HepG2 (cell line): Measurements from ENCODE around the gene RUSF1. TPM values are rescaled to one million over a fixed set of nuclear protein-coding genes. Genes with fewer than 3 reads are reported as not detected.

ENCODE experiments used
- ERF ChIP-seq: IDR thresholded peaks from 2 replicates; pipeline ENCODE4 v1.6.1; 2018; ENCODE audit warnings: missing biosample characterization, missing genetic modification reagents
- SPEN ChIP-seq: sonication (generic); formaldehyde crosslinking; IDR thresholded peaks from 2 replicates; pipeline ENCODE4 v1.5.1; 2020; ENCODE audit warnings: low read depth, mild to moderate bottlenecking, missing genetic modification reagents
- ZNF768 ChIP-seq: sonication (generic); formaldehyde crosslinking; IDR thresholded peaks from 2 replicates; pipeline ENCODE4 v1.4.0; 2020; ENCODE audit warnings: missing genetic modification reagents
- polyA plus RNA-seq, 8 experiments: library from polyadenylated mRNA; depleted of rRNA in 3 of 8; stranded (reverse) in 7 of 8; unstranded in 1 of 8; fragments of >200 nt; fragmentation: Illumina TruSeq in 4 of 8; extraction: Trizol in 4 of 8; gene quantifications; 2 replicates each; pipeline versions ENCODE4 v1.2.1 to v1.2.3, GENCODE V29; 2011 to 2016; ENCODE audit warnings: low read depth in 4 of 8, missing spikeins in 1 of 8, mixed read lengths in 1 of 8; ENCODE audit not compliant: insufficient read depth in 1 of 8
- total RNA-seq, 5 experiments: library from RNA; depleted of rRNA; stranded (reverse); fragments of >200 nt; fragmentation: Illumina TruSeq; extraction: Trizol; gene quantifications; 2 replicates each; pipeline ENCODE4 v1.2.3, GENCODE V29; 2016; ENCODE audit warnings: low read depth in 1 of 5
- TF ChIP-seq, protein P1 (sequence below): sonication (generic); formaldehyde crosslinking; IDR thresholded peaks from 2 replicates; pipeline ENCODE4 v1.5.1; 2020; ENCODE audit warnings: missing genetic modification reagents, mild to moderate bottlenecking, borderline replicate concordance
- TF ChIP-seq, protein P2 (sequence below): sonication (generic); formaldehyde crosslinking; IDR thresholded peaks from one replicate; pipeline ENCODE4 v1.5.1; 2020; ENCODE audit warnings: mild to moderate bottlenecking, missing genetic modification reagents; ENCODE audit errors: not compliant biosample characterization

RUSF1 gene
- total and polyA plus RNA-seq, 2 of the 13 experiments (the other 11 are each of a cell fraction or from before 2014, with no cell fraction given), result 40.8 to 50.2 TPM

- TF ChIP-seq, protein P1, sequence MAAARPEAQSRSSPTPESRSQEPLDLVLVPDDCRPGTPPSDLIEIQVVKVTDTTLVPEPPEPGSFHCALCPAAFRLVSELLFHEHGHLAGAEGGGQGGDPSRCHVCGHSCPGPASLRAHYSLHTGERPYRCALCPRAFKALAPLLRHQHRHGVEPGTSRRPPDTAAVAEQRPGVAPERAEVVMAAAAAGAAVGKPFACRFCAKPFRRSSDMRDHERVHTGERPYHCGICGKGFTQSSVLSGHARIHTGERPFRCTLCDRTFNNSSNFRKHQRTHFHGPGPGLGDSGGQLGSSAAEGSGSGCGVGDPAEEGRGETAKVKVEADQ (CRISPR knock-in tag), result peak; percentile 32; the same call in 1 of the 2 replicates
- no peak for TF ChIP-seq ERF (CRISPR knock-in tag)
- TF ChIP-seq ZNF768 (CRISPR knock-in tag), result 0 out of 2 replicates have a peak, but pooled peaks have one; percentile 31
- TF ChIP-seq, protein P2, sequence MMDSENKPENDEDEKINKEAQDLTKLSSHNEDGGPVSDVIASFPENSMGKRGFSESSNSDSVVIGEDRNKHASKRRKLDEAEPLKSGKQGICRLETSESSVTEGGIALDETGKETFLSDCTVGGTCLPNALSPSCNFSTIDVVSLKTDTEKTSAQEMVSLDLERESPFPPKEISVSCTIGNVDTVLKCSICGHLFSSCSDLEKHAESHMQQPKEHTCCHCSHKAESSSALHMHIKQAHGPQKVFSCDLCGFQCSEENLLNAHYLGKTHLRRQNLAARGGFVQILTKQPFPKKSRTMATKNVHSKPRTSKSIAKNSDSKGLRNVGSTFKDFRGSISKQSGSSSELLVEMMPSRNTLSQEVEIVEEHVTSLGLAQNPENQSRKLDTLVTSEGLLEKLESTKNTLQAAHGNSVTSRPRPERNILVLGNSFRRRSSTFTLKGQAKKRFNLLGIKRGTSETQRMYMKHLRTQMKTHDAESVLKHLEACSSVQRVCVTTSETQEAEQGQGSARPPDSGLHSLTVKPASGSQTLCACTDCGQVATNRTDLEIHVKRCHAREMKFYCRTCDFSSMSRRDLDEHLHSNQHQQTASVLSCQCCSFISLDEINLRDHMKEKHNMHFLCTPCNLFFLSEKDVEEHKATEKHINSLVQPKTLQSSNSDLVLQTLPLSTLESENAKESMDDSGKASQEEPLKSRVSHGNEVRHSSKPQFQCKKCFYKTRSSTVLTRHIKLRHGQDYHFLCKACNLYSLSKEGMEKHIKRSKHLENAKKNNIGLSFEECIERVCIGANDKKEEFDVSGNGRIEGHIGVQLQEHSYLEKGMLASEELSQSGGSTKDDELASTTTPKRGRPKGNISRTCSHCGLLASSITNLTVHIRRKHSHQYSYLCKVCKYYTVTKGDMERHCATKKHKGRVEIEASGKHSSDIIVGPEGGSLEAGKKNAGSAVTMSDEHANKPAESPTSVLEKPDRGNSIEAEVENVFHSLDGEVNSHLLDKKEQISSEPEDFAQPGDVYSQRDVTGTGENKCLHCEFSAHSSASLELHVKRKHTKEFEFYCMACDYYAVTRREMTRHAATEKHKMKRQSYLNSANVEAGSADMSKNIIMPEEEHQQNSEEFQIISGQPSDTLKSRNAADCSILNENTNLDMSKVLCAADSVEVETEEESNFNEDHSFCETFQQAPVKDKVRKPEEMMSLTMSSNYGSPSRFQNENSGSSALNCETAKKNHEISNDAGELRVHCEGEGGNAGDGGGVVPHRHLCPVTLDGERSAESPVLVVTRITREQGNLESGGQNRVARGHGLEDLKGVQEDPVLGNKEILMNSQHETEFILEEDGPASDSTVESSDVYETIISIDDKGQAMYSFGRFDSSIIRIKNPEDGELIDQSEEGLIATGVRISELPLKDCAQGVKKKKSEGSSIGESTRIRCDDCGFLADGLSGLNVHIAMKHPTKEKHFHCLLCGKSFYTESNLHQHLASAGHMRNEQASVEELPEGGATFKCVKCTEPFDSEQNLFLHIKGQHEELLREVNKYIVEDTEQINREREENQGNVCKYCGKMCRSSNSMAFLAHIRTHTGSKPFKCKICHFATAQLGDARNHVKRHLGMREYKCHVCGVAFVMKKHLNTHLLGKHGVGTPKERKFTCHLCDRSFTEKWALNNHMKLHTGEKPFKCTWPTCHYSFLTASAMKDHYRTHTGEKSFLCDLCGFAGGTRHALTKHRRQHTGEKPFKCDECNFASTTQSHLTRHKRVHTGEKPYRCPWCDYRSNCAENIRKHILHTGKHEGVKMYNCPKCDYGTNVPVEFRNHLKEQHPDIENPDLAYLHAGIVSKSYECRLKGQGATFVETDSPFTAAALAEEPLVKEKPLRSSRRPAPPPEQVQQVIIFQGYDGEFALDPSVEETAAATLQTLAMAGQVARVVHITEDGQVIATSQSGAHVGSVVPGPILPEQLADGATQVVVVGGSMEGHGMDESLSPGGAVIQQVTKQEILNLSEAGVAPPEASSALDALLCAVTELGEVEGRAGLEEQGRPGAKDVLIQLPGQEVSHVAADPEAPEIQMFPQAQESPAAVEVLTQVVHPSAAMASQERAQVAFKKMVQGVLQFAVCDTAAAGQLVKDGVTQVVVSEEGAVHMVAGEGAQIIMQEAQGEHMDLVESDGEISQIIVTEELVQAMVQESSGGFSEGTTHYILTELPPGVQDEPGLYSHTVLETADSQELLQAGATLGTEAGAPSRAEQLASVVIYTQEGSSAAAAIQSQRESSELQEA (CRISPR knock-in tag), result peak; percentile 64
- TF ChIP-seq SPEN (CRISPR knock-in tag), result no peak
Measured at GRCh38 chr16:31537362-31538242, 29.4 kb upstream of the RUSF1 start (continued).
